GM21390 (cell line): ENCODE results near the gene NASP.

ENCODE experiments used
- ATAC-seq: cut with Tn5 transposase; IDR thresholded peaks from one replicate; pipeline ENCODE4 v1.9.1; 2021; ENCODE audit not compliant: unreplicated experiment

The NASP gene

DNA sequence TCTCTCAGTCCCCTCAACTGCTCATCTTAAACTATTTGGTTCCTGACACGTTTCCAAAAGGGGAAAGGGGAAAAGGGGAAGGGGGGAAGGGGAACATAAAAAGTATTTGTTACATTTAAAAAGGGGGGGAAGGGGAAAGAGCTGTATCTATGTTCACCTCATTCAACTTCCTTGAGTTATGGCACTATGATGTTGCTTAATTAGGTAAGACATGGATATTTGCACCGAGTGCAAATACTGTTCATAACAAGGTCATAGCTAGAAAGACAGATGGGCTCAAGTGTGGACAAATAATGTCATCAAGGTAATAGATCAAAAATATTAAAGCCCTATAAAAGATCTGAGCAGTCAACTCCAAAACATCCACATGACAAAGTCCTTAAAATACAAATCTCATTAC lies 76.5 kb downstream of the NASP start:
- ATAC-seq: no peak

DNA sequence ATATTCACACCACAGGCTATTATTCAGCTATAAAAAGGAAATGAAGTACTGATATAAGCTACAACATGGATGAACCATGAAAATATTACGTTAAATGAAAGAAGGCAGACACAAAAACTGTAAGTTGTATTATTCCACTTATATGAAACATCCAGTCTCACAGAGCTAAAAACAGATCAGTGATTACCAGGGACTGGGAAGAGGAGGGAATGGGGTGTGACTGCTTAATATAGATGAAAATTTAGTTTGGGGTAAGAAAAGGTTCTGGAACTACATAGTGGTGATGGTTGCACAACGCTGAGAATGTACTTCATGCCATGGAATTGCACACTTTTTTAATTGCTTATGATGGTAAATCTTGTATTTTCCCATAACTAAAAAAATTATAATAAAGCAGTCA lies 83.0 kb downstream of the NASP start:
- no peak for ATAC-seq

DNA sequence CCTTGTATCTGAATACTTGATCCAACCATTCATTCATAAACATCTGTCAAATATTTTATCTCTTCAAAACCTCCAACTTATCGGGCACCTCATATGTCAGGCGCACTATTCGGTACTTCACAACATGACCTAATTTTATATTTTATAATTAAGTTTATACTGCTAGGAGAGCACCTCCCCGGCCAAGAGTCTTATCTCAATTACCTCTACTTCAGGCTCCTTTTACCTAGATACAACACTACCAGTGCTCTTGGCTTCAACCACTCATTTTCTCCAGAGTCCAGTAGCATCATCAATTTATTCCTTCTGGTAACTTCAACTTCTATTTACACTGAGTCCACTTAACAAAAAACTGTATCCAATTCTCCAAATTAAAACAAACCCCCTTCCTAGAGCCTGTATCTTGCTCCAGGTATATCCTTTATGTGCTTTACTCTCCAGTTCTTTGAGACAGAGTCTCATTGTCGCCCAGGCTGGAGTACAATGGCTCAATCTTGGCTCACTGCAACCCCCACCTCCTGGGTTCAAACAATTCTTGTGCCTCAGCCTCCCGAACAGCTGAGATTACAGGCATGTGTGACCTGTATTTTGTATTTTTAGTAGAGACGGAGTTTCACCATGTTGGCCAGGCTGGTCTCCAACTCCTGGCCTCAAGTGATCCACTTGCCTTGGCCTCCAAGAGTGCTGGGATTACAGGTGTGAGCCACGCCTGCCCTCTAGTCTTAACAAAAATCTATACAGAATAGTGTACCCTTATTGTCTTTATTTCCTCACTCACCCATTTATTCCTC lies 83.7 kb downstream of the NASP start:
- ATAC-seq: no peak
